B cell (primary cell): Measurements from ENCODE around the gene FYCO1. TPM values are rescaled to one million over a fixed set of nuclear protein-coding genes. Genes with fewer than 3 reads are reported as not detected.

Experiments used
- ATAC-seq: fragments of 200-7000 bp; cut with Tn5 transposase; one replicate; pipeline ENCODE4 v1.10.0; 2021; ENCODE audit warnings: low read depth, mild to moderate bottlenecking, moderate number of reproducible peaks, moderate library complexity
- CTCF ChIA-PET: fragments of 350-600 bp; sonication (Branson Sonifier 250); formaldehyde crosslinking; loops from one replicate; lab custom pipeline; 2021; ENCODE audit warnings: antibody characterized with exemption, inconsistent platforms; lab: Charles Lee
- POLR2A ChIA-PET: fragments of 350-600 bp; sonication (Branson Sonifier 250); formaldehyde crosslinking; loops from one replicate; lab custom pipeline; 2021; ENCODE audit warnings: antibody characterized with exemption; lab: Charles Lee
- DNase-seq: peaks from one replicate; pipeline ENCODE4 v3.0.0; 2013
- H2AFZ ChIP-seq: 2 replicates; pipeline ENCODE4 v1.6.1; 2012; ENCODE audit warnings: mild to moderate bottlenecking, low read depth, low read length; ENCODE audit not compliant: insufficient read depth, poor library complexity, severe bottlenecking
- H3K27ac ChIP-seq, 2 donors: 1 replicate in 1 of 2; 2 replicates in 1 of 2; pipeline ENCODE4 v1.5.1; 2012 to 2013; ENCODE audit warnings: low read length in 2 of 2, mild to moderate bottlenecking in 2 of 2, moderate library complexity in 1 of 2
- H3K27me3 ChIP-seq, 4 experiments: fragments of 200-600 bp in 1 of 4; sonication (generic) in 1 of 4; replicated peaks in 1 of 4; 1 replicate in 2 of 4; 2 replicates in 2 of 4; pipeline versions ENCODE4 v1.6.1 to v1.7.0; 2013 to 2016; ENCODE audit warnings: low read length in 3 of 4, mild to moderate bottlenecking in 2 of 4, mixed read lengths in 1 of 4, moderate library complexity in 1 of 4; ENCODE audit not compliant: insufficient read depth in 4 of 4, control insufficient read depth in 3 of 4; ENCODE audit errors: control extremely low read depth in 1 of 4
- H3K36me3 ChIP-seq, 2 experiments: replicated peaks in 1 of 2; 1 replicate in 1 of 2; 2 replicates in 1 of 2; pipeline versions ENCODE4 v1.6.1 to v1.7.1; 2013; ENCODE audit warnings: low read length in 1 of 2; ENCODE audit not compliant: insufficient read depth in 2 of 2, control insufficient read depth in 1 of 2; ENCODE audit errors: control extremely low read depth in 1 of 2, extremely low read depth in 1 of 2
- H3K4me1 ChIP-seq, 2 donors: fragments of 200-600 bp in 1 of 2; sonication (generic) in 1 of 2; 1 replicate in 1 of 2; 2 replicates in 1 of 2; pipeline versions ENCODE4 v1.5.1 to v1.6.1; 2013 to 2017; ENCODE audit warnings: low read length in 2 of 2; ENCODE audit not compliant: control insufficient read depth in 2 of 2, insufficient read depth in 2 of 2
- H3K4me2 ChIP-seq: replicated peaks from 2 replicates; pipeline ENCODE3; 2012; ENCODE audit warnings: mild to moderate bottlenecking, low read depth, low read length; ENCODE audit not compliant: poor library complexity, severe bottlenecking
- H3K4me3 ChIP-seq, 5 experiments: fragments of 200-600 bp in 1 of 5; sonication (generic) in 1 of 5; 1 replicate in 3 of 5; 2 replicates in 2 of 5; pipeline versions ENCODE4 v1.5.1 to v1.7.0; 2011 to 2016; ENCODE audit warnings: low read length in 4 of 5, mild to moderate bottlenecking in 4 of 5, low read depth in 2 of 5, control low read depth in 1 of 5, moderate library complexity in 1 of 5; ENCODE audit not compliant: insufficient read depth in 1 of 5; ENCODE audit errors: control extremely low read depth in 1 of 5, extremely low read depth in 1 of 5
- H3K79me2 ChIP-seq: fragments of 200-600 bp; sonication (generic); one replicate; pipeline ENCODE4 v1.6.0; 2016; ENCODE audit warnings: low read length; ENCODE audit not compliant: control insufficient read depth, insufficient read depth
- H3K9ac ChIP-seq: fragments of 200-600 bp; sonication (generic); 2 replicates; pipeline ENCODE4 v1.6.1; 2017; ENCODE audit warnings: mild to moderate bottlenecking, low read length, moderate library complexity
- H3K9me3 ChIP-seq, 3 donors: one replicate each; pipeline versions ENCODE4 v1.6.1 to v1.7.1; 2013; ENCODE audit warnings: low read length in 2 of 3; ENCODE audit not compliant: control insufficient read depth in 2 of 3, insufficient read depth in 1 of 3; ENCODE audit errors: control extremely low read depth in 1 of 3
- H4K20me1 ChIP-seq: 2 replicates; pipeline ENCODE4 v1.6.0; 2012; ENCODE audit warnings: mild to moderate bottlenecking, low read length; ENCODE audit not compliant: insufficient read depth, control insufficient read depth, poor library complexity, severe bottlenecking
- H3K27ac Mint-ChIP-seq: one replicate; pipeline ENCODE4 v1.8.0; 2021; ENCODE audit warnings: mixed read lengths
- H3K27me3 Mint-ChIP-seq: one replicate; pipeline ENCODE4 v1.8.0; 2021; ENCODE audit warnings: mixed read lengths
- H3K4me1 Mint-ChIP-seq: one replicate; pipeline ENCODE4 v1.8.0; 2021; ENCODE audit warnings: mixed read lengths
- H3K4me3 Mint-ChIP-seq: one replicate; pipeline ENCODE4 v1.8.0; 2021; ENCODE audit warnings: mixed read lengths
- H3K9me3 Mint-ChIP-seq: one replicate; pipeline ENCODE4 v1.8.0; 2022; ENCODE audit warnings: mixed read lengths; ENCODE audit not compliant: insufficient read depth
- EZH2 ChIP-seq: IDR thresholded peaks from 2 replicates; pipeline ENCODE4 v1.6.1; 2012; ENCODE audit warnings: borderline replicate concordance, low read depth, mild to moderate bottlenecking, moderate library complexity, low read length; ENCODE audit not compliant: insufficient read depth, poor library complexity, severe bottlenecking
- WGBS: methylation state at CpG from one replicate; pipeline ENCODE4 v1.1.5; 2013; ENCODE audit warnings: missing lambda C conversion rate; ENCODE audit not compliant: insufficient coverage; 5-methylcytosine and 5-hydroxymethylcytosine counted together
- intact Hi-C: fragments of 100-400 bp; cut with micrococcal nuclease; formaldehyde crosslinking; loops from one replicate; pipeline ENCODE4 v1.10.0; 2022
- polyA plus RNA-seq: library from polyadenylated mRNA; depleted of rRNA; stranded (reverse); fragments of >200 nt; gene quantifications from 2 replicates; pipeline ENCODE4 v1.2.3, GENCODE V29; 2012
- total RNA-seq, 2 donors: library from RNA; stranded (reverse); fragments of 120-200 nt in 1 of 2; gene quantifications; 1 replicate in 1 of 2; 2 replicates in 1 of 2; pipeline versions ENCODE4 v1.2.3 to v1.2.4, GENCODE V29; 2013 to 2022
- TF ChIP-seq, protein P1 (sequence below): fragments of 200-600 bp; IDR thresholded peaks from one replicate; pipeline ENCODE4 v1.8.0; 2022; ENCODE audit warnings: antibody characterized with exemption, mild to moderate bottlenecking

The FYCO1 gene
- total and polyA plus RNA-seq, 2 donors (not counting 1 experiment from before 2014, with no cell fraction given): 5.4 to 16.7 TPM

GRCh38 chr3:45896956-45897355 is 98.7 kb downstream of the FYCO1 start:
- Histone ChIP-seq H3K4me1 (peaks cover 24 to 26% of the 10 kb centered on the region in 2 donors), H3K27ac (no peak overlapping the region), H3K79me2 (no peaks in the 10 kb centered on the region), H4K20me1 (no peaks in the 10 kb centered on the region), H3K4me2 (no peak overlapping the region), H3K36me3 (no peaks in the 10 kb centered on the region), H2AFZ (no peak overlapping the region), H3K4me3 (no peak overlapping the region), H3K9ac (no peak overlapping the region), H3K27me3 (no peaks in the 10 kb centered on the region), H3K9me3 (no peaks in the 10 kb centered on the region)
- Mint-ChIP-seq H3K27me3 (no peaks in the 10 kb centered on the region), H3K27ac (no peak overlapping the region), H3K9me3 (no peaks in the 10 kb centered on the region), H3K4me3 (no peak overlapping the region), H3K4me1 (peaks cover 32% of the 10 kb centered on the region)
- ChIA-PET CTCF (no interaction called here), POLR2A (no interaction called here)
- intact Hi-C loops: no loop called here
- no peak for ATAC-seq
- DNase-seq: no peak
- TF ChIP-seq EZH2: no peak
- TF ChIP-seq, protein P1, sequence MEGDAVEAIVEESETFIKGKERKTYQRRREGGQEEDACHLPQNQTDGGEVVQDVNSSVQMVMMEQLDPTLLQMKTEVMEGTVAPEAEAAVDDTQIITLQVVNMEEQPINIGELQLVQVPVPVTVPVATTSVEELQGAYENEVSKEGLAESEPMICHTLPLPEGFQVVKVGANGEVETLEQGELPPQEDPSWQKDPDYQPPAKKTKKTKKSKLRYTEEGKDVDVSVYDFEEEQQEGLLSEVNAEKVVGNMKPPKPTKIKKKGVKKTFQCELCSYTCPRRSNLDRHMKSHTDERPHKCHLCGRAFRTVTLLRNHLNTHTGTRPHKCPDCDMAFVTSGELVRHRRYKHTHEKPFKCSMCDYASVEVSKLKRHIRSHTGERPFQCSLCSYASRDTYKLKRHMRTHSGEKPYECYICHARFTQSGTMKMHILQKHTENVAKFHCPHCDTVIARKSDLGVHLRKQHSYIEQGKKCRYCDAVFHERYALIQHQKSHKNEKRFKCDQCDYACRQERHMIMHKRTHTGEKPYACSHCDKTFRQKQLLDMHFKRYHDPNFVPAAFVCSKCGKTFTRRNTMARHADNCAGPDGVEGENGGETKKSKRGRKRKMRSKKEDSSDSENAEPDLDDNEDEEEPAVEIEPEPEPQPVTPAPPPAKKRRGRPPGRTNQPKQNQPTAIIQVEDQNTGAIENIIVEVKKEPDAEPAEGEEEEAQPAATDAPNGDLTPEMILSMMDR: no peak
- WGBS: 86% methylated on average over 2 of the region's 3 CpGs

GRCh38 chr3:45895686-45896468 is 99.7 kb downstream of the FYCO1 start:
- H3K4me3 Mint-ChIP-seq: no peak overlapping the region
- ChIA-PET POLR2A (no interaction called here), CTCF (interaction anchor here (2.0 kb wide), 1 partner anchor 9 kb away, joined by 13 read pairs; no protein-coding TSS in a partner anchor)
- DNase-seq (no peak), ATAC-seq (no peak)
- Histone ChIP-seq H2AFZ (no peak overlapping the region), H3K79me2 (no peaks in the 10 kb centered on the region), H3K27ac (no peak overlapping the region), H3K9ac (no peak overlapping the region), H3K4me3 (no peak overlapping the region), H3K27me3 (no peaks in the 10 kb centered on the region), H4K20me1 (no peaks in the 10 kb centered on the region), H3K9me3 (no peaks in the 10 kb centered on the region), H3K4me2 (no peak overlapping the region), H3K36me3 (no peaks in the 10 kb centered on the region), H3K4me1 (peaks cover 26 to 28% of the 10 kb centered on the region in 2 donors)
- no peaks in the 10 kb centered on the region for H3K9me3 Mint-ChIP-seq
- H3K27me3 Mint-ChIP-seq: no peaks in the 10 kb centered on the region
- TF ChIP-seq, protein P1: no peak
- no peak for TF ChIP-seq EZH2
- H3K4me1 Mint-ChIP-seq: peaks cover 40% of the 10 kb centered on the region
- 100% methylated on average over 1 of the region's 5 CpGs for WGBS
- no peak overlapping the region for H3K27ac Mint-ChIP-seq
- intact Hi-C loops: no loop called here
